Non-pigmented ciliary epithelial cell (primary cell): Measurements from ENCODE around the gene CIDEC.
A peak's percentile ranks its signal among the peaks of the same experiment; 100 is the strongest.

Experiments
- DNase-seq: peaks from one replicate; pipeline ENCODE4 v3.0.0-alpha.2; 2010; ENCODE audit warnings: low read depth

CIDEC gene

DNA sequence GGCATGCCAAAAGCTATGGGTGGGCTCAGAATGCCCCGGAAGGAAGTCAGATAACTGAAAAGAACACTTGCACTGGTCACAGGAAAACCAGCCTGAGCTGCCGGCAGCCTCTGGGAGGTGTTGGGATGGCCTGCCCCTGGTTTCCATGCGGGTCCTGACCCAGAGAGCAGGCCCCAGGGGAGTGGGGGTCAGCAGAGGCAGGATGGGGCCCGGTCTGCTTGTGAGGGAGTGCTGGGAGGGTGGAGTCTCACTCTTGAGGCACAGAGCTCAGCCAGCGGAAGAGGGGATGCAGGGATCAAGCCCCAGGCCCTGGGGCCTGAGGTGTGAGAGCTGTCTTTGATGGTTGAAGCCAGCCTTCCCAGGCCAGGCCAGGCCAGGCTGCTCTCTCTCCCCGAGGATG is 33.8 kb downstream of the CIDEC start:
- no peak for DNase-seq

DNA sequence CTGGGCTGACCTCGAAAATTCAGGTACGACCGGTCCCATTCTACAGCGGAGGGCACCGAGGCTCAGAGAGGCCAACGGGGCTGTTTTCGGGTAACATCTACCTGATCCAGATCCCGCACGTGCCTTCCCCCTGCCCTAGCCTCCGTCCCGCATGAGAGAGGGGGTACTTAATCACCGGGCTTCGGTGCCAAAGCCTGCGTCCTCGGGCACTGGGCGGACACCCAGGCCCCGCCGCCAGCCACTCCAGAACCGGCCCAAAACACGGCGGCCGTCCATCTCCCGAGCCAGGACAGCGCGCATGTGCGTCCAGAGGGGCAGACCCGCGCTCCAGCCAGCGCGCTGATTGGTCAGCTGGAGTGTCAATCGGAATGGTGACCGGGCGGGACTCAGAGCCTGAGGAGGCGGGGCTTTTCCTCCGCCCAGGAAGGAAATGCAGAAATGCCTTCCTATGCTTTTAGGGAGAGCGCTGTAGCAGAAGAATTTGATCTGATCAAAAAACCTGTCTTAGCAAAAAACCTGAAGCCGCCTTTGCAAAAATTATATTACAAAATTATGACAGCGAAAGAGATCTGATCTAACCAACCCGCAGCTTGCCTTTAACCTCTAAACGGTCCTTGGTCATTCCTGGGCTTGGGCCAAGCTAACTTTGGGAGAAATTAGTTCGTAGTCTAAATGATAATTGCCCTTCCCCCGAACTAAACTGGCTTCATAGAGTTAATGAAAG is 36.2 kb downstream of the CIDEC start, which contains the start of gene RPUSD3:
TSS of gene RPUSD3 (minus strand) at position 294 of the 724 bp plus-strand sequence. CDS start at position 276, 18 bp downstream.
- peak; percentile 72 for DNase-seq

DNA sequence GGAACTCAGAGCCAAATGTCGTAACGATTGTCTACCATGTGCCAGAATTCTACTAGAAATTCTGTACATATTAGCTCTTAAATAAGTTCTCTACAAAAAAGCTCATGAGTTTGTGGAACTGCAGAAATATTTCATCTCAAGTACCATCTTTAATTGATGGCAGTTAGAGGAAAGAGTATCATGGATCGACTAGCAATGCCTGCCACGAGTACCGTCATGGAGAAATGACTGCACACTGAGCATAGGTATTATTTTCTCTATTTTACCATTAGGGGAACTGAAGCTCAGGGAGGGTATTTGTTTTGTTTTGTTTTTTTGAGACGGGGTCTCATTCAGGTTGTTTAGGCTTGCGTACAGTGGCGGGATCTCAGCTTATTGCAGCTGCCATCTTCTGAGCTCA is 39.0 kb downstream of the CIDEC start:
- DNase-seq = no peak

DNA sequence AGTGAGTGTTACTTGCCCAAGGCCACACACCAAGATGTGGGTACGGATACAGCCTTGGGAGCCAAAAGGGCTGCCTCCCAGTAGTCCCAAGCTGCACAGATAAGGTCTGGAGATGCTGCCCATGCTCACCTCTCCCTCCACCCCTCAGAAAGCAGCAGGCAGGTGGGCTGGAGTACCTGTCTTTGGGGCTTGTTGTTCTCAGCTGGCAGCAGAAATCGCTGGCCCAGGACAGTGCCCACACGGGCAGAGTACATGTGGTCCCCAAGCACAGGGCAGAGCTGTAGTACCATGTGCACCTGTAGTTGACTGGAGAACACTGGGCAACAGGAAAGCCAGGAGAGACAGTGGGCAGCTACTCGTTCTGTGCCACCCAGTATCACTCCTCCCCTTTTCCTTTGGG is 41.2 kb downstream of the CIDEC start:
- DNase-seq = no peak

DNA sequence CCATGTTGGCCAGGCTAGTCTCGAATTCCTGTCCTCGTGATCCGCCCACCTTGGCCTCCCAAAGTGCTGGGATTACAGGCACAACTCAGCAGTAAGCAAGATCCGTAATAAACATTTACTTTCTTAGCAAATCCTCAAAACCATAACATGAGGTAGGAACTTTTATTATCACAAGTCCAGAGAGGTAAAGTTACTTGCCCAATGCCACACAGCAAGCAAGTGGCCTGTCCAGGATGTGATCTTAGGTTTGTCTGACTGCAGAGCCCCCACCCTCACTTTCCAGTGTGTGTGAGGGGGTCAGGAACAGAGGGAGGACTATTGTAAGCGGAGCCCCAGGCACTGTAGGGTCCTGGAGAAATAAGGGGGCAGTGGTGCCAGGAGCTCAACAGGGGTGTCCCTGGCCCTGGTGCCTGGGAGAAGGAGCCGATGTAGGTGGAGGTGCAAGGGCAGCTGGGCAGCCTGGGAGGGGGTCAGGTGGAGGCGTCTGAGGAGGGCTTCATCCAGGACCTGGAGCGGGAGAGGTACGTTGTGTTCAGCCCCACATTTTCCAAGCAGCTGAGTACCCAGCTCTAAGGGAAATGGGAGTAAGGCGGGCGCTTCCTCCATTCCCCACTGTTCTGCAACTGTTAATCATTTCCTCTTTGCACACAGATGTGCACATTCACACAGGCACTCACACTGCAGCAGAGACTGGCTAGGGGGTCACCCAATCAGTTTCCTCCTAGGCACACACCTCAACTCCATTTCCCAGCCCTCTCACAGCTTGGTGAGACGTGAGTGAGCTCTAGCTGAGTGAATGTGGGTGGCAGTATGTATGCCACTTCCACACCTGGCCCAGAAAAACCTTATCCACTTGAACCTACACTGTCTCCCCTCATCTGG is 42.1 kb downstream of the CIDEC start:
- DNase-seq = no peak

DNA sequence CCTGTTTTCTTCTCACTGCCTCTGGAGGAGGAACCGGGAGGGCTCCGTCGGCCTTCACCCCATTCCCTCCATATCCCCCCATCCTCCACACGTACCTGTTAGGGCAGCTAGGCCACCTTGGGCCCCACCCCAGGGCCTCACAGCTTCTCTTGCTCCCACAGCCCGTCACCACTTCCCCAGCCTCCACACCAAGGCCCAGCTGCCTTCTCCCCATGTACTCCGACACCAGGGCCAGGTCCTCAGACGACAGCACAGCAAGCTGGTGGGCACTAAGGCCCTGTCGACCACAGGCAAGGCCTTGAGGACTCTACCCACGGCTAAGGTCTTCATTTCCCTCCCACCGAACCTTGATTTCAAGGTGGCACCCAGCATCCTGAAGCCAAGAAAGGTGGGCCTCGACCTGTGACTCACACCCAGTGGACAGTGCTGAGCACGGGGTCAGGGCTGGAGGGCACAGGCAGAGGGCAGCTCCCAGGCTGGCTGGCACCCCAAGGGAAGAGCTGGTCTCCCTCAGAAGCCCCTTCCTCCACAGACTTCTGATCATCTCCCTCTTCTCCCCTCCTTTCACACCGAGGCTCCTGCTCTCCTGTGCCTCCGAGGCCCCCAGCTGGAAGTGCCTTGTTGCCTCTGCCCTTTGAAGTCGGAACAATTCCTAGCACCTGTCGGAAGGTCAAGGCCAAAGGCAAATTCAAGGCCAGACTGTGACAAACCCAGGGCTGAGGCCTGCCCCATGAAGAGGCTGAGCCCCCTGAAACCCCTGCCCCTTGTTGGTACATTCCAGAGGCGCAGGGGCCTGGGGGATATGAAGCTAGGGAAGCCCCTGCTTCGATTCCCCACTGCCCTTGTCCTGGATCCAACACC is 45.3 kb downstream of the CIDEC start:
- no peak for DNase-seq

DNA sequence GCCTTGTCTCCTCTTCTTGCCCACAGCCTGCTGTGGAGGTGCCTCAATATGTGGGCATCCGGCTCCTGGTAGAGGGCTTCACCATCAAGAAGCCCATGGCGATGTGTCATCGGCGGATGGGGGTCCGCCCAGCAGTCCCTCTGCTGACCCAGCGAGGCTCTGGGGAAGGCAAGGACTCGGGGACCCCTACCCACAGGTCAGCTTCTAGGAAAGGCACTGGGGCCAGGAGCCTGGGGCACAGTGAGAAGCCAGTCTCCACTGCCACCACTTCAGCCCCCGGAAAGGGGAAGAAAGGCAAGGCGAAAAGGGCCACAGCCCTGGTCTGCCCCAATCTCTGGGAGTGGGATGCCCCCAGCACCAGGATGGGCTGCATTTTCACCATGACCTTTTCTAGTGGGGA is 47.0 kb downstream of the CIDEC start:
- DNase-seq = no peak

GRCh38 chr3:9831253-9831652 is 48.8 kb downstream of the CIDEC start:
- DNase-seq = no peak

DNA sequence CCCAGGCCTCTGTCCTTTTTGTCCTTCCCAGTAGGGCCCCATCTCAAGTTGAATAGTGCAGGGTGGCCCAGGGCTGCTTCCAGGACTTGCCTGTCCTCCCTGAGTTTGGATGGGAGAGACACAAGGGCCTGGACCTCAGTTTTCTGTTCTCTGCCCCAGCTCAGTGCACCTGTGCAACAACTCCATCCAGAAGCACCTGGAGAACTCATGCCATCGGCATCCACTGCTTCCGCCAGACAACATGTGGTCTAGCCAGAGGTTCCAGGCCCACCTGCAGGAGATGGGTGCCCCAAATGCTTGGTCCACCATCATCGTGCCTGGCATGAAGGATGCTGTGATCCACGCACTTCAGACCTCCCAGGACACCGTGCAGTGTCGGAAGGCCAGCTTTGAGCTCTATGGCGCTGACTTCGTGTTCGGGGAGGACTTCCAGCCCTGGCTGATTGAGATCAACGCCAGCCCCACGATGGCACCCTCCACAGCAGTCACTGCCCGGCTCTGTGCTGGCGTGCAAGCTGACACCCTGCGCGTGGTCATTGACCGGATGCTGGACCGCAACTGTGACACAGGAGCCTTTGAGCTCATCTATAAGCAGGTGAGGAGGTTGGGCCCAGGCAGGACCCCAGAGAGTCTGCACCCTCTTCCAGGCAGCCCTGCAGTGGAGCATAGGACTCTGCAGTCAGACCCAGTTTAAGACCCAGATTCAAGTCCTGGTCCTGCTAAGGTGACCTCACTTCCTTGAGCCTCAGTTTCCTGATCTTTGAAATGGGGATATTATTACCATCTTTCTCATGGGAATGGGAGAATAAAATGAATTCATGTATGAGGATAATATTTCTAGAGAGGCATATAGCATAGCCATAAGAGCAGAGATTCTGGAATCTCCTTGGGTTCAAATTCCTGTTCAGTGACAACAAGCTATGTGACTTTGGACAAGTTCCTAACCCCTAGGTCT is 51.0 kb downstream of the CIDEC start:
- no peak for DNase-seq

DNA sequence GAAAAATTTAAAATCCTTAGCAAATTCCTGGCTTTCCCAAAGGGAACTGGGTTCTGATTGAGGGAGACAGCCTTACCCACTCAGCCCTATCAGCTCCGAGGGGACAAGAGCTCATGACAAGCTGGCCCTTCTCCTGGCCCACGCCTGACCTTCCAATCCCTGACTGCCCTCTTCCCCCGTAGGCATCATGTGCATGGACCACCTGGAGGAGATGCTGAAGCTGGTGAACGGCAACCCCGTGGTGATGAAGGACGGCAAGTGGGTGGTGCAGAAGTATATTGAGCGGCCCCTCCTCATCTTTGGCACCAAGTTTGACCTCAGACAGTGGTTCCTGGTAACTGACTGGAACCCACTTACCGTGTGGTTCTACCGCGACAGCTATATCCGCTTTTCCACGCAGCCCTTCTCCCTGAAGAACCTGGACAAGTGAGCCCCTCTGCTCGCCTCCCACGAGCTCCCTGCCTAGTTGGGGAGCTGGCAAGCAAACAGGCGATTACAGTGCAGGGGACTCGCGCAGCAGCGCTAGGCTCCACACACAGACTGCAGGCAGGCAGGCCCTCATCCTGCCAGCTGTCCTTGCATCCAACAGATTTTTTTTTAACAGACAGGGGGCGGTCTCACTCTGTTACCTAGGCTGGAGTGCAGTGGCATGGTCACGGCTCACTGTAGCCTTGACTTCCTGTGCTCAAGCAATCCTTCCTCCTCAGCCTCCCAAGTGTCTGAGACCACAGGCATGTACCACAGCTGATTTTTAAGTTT is 53.1 kb downstream of the CIDEC start:
- DNase-seq = no peak

DNA sequence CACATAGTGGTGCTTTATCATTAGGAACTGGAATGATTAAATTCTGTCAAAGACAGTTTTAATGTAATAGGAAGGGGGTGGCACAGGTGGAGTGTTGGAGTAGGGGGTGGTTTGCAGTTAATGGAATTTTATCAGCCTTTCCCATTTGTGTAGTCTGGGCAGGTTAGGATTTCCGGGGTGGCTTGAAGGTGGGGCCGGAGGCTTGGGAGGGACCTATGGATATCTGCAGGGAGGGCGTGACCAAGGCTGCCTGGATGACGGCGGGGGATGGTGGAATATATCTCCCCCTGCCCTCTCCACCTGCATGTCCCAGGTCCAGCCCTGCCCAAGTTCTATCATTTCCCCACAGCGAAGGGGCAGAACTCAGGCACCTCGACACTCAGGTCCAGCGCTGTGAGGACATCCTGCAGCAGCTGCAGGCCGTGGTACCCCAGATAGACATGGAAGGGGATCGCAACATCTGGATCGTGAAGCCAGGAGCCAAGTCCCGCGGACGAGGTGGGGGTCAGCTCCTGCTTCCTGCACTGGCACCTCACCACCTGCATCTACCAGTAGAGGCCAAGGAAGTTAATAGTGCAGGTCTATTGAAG is 54.5 kb downstream of the CIDEC start:
- no peak for DNase-seq

DNA sequence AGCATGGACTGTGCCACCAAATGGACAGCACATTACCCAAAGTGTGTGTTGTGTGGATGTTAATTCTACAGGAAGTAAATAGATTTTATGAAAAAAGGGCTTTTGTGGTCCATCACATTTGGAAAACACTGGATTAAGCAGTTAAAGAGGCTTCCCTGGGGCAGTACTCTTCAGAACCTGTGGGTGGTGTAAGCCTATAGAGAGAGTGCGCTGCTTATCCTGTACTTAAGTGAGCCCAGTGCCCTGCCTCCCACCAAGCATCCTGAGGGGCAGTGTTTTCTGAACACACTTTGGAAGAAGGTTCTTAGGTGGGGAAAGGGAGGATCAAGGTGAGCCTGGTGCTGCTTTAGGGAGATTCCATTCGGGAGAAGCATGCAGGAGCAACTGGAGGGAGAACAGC is 59.1 kb downstream of the CIDEC start:
- no peak for DNase-seq

GRCh38 chr3:9820543-9820942 is 59.5 kb downstream of the CIDEC start:
- DNase-seq = no peak

- no peak for DNase-seq
Measured at GRCh38 chr3:9818666-9819335, 61.3 kb downstream of the CIDEC start.

- DNase-seq = no peak
Measured at GRCh38 chr3:9817436-9817835, 62.6 kb downstream of the CIDEC start.
